Panc1 (cell line): ENCODE results near the gene NEGR1. TPM values are rescaled to one million over a fixed set of nuclear protein-coding genes. Genes with fewer than 3 reads are reported as not detected.

Source experiments
- ATAC-seq: fragments of 200-7000 bp; cut with Tn5 transposase; 2 replicates; pipeline ENCODE4 v1.9.1; 2020; ENCODE audit warnings: mild to moderate bottlenecking, moderate library complexity
- BruUV-seq: library from RNA; stranded (reverse); fragments of 400-500 nt; replicated peaks from 2 replicates; lab custom pipeline; 2021; lab: Mats Ljungman, UMichigan
- CTCF ChIA-PET: fragments of 300-600 bp; sonication (Branson Sonifier 250); formaldehyde crosslinking; loops from one replicate; lab custom pipeline; 2022; ENCODE audit warnings: antibody characterized with exemption; lab: Charles Lee
- POLR2A ChIA-PET: fragments of 300-600 bp; sonication (Branson Sonifier 250); formaldehyde crosslinking; loops from one replicate; lab custom pipeline; 2022; ENCODE audit warnings: antibody characterized with exemption; lab: Charles Lee
- DNase-seq: peaks from one replicate; pipeline ENCODE4 v3.0.0-alpha.2; 2010; ENCODE audit warnings: low read depth, low spot score
- H3K27ac ChIP-seq: 2 replicates; pipeline ENCODE4 v1.5.1; 2011; ENCODE audit warnings: mild to moderate bottlenecking, low read length, inconsistent platforms
- H3K27me3 ChIP-seq: fragments of 200-500 bp; sonication (Bioruptor generic); 2 replicates; pipeline ENCODE4 v1.6.0; 2014; ENCODE audit warnings: low read length, inconsistent platforms; ENCODE audit not compliant: control insufficient read depth, insufficient read depth
- H3K36me3 ChIP-seq: fragments of 200-500 bp; sonication (Bioruptor generic); 2 replicates; pipeline ENCODE4 v1.5.1; 2014; ENCODE audit warnings: inconsistent platforms, mild to moderate bottlenecking, low read length, moderate library complexity; ENCODE audit not compliant: control insufficient read depth, insufficient read depth
- H3K4me1 ChIP-seq: 2 replicates; pipeline ENCODE4 v1.5.1; 2011; ENCODE audit warnings: inconsistent platforms, mild to moderate bottlenecking, low read length, moderate library complexity; ENCODE audit not compliant: control insufficient read depth, insufficient read depth
- H3K4me3 ChIP-seq, 2 experiments: 2 replicates each; pipeline ENCODE4 v1.5.1; 2011 to 2012; ENCODE audit warnings: low read depth in 2 of 2, low read length in 2 of 2, mild to moderate bottlenecking in 2 of 2, inconsistent platforms in 1 of 2, moderate library complexity in 1 of 2
- H3K9me3 ChIP-seq: fragments of 200-500 bp; sonication (Bioruptor generic); 2 replicates; pipeline ENCODE4 v1.5.1; 2014; ENCODE audit warnings: low read depth, mild to moderate bottlenecking, inconsistent platforms, low read length, moderate library complexity; ENCODE audit not compliant: control insufficient read depth, insufficient read depth
- POLR2AphosphoS5 ChIP-seq: IDR thresholded peaks from 2 replicates; pipeline ENCODE4 v1.6.1; 2012; ENCODE audit warnings: mild to moderate bottlenecking, low read depth, low read length, moderate library complexity
- SIN3A ChIP-seq: IDR thresholded peaks from 2 replicates; pipeline ENCODE4 v1.6.1; 2012; ENCODE audit warnings: low read depth, mild to moderate bottlenecking, low read length, moderate library complexity, borderline replicate concordance; ENCODE audit not compliant: insufficient read depth
- TCF7L2 ChIP-seq: IDR thresholded peaks from 2 replicates; pipeline ENCODE4 v1.6.1; 2011; ENCODE audit warnings: mild to moderate bottlenecking, low read depth, low read length, inconsistent platforms
- in situ Hi-C: cut with HindIII; loops from 2 replicates; pipeline ENCODE4 v1.10.0; 2016; ENCODE audit warnings: low sequenced_read_pairs, low pct_unique_long_range_greater_than_20kb
- intact Hi-C: fragments of 100-400 bp; cut with micrococcal nuclease; formaldehyde crosslinking; loops from one replicate; pipeline ENCODE4 v1.10.0; 2022; ENCODE audit not compliant: unreplicated experiment
- total RNA-seq: library from RNA; stranded (reverse); gene quantifications from one replicate; pipeline ENCODE4 v1.2.1, GENCODE V29; 2021; ENCODE audit not compliant: unreplicated experiment
- TF ChIP-seq, protein P1 (sequence below), 2 experiments: IDR thresholded peaks; 2 replicates each; pipeline ENCODE4 v1.6.1; 2011 to 2012; ENCODE audit warnings: low read depth in 2 of 2, control low read depth in 1 of 2, low read length in 1 of 2, mild to moderate bottlenecking in 1 of 2, moderate library complexity in 1 of 2; ENCODE audit not compliant: insufficient read depth in 1 of 2
- TF ChIP-seq, protein P2 (sequence below): fragments of 450-650 bp; IDR thresholded peaks from 2 replicates; pipeline ENCODE4 v1.5.1; 2017; ENCODE audit warnings: mild to moderate bottlenecking

NEGR1 gene
- total RNA-seq, 1 experiment from 2014 or later: 2.7 TPM

DNA sequence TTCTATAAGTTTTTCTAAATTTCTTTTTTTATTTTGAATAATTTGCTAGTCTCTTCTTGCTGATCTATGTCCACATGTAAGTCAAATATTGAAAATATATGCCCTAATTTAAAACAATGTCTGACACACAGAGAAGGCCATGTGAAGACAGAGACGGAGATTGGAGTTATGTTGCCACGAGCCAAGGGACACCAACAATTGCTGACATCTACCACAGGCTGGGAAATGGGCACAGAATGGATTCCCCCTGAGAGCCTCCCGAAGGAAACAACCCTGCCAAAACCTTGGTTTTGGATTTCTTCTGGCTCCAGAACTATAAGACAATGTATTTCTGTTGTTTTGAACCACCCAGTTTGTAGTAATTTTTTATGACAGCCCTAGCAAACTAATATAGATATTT is 716.5 kb downstream of the NEGR1 start:
- Histone ChIP-seq H3K4me1 (no peaks in the 10 kb centered on the region), H3K4me3 (no peak overlapping the region), H3K27ac (no peak overlapping the region), H3K9me3 (no peaks in the 10 kb centered on the region), H3K36me3 (no peaks in the 10 kb centered on the region), H3K27me3 (no peaks in the 10 kb centered on the region)
- TF ChIP-seq SIN3A (no peak), TCF7L2 (no peak), POLR2AphosphoS5 (no peak)
- TF ChIP-seq, protein P1, sequence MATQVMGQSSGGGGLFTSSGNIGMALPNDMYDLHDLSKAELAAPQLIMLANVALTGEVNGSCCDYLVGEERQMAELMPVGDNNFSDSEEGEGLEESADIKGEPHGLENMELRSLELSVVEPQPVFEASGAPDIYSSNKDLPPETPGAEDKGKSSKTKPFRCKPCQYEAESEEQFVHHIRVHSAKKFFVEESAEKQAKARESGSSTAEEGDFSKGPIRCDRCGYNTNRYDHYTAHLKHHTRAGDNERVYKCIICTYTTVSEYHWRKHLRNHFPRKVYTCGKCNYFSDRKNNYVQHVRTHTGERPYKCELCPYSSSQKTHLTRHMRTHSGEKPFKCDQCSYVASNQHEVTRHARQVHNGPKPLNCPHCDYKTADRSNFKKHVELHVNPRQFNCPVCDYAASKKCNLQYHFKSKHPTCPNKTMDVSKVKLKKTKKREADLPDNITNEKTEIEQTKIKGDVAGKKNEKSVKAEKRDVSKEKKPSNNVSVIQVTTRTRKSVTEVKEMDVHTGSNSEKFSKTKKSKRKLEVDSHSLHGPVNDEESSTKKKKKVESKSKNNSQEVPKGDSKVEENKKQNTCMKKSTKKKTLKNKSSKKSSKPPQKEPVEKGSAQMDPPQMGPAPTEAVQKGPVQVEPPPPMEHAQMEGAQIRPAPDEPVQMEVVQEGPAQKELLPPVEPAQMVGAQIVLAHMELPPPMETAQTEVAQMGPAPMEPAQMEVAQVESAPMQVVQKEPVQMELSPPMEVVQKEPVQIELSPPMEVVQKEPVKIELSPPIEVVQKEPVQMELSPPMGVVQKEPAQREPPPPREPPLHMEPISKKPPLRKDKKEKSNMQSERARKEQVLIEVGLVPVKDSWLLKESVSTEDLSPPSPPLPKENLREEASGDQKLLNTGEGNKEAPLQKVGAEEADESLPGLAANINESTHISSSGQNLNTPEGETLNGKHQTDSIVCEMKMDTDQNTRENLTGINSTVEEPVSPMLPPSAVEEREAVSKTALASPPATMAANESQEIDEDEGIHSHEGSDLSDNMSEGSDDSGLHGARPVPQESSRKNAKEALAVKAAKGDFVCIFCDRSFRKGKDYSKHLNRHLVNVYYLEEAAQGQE (IDR thresholded peaks at IDR 0.05; ENCODE audit: insufficient read depth in 1 of 2, low read depth in 2 of 2, low read length in 1 of 2): no peak
- TF ChIP-seq, protein P2, sequence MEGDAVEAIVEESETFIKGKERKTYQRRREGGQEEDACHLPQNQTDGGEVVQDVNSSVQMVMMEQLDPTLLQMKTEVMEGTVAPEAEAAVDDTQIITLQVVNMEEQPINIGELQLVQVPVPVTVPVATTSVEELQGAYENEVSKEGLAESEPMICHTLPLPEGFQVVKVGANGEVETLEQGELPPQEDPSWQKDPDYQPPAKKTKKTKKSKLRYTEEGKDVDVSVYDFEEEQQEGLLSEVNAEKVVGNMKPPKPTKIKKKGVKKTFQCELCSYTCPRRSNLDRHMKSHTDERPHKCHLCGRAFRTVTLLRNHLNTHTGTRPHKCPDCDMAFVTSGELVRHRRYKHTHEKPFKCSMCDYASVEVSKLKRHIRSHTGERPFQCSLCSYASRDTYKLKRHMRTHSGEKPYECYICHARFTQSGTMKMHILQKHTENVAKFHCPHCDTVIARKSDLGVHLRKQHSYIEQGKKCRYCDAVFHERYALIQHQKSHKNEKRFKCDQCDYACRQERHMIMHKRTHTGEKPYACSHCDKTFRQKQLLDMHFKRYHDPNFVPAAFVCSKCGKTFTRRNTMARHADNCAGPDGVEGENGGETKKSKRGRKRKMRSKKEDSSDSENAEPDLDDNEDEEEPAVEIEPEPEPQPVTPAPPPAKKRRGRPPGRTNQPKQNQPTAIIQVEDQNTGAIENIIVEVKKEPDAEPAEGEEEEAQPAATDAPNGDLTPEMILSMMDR: no peak
- ATAC-seq: no peak
- no peak for DNase-seq
- BruUV-seq: no TSS peak
- ChIA-PET POLR2A (no interaction called here), CTCF (no interaction called here)
- intact Hi-C loops: no loop called here
- in situ Hi-C loops: no loop called here

DNA sequence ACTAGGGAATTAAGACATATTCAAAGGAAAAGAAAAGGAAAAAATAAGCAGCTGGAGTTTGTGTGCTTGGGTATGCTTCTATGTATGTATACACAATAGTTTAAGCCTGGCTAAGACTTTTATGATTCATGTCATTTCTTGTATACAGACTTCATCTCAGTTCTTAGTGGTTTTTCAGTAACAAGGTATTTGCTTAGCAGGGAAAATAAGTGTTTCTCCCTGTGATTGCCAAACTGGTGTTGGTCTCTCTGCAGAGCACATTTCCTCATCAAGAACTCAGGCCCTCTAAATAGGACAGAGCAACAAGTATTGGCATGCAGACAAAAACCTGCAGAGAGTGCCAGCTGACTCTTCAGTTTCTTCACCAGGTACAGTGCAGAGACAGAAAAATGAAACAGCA is 717.1 kb downstream of the NEGR1 start:
- Histone ChIP-seq H3K36me3 (no peaks in the 10 kb centered on the region), H3K27ac (no peak overlapping the region), H3K27me3 (no peaks in the 10 kb centered on the region), H3K4me1 (no peaks in the 10 kb centered on the region), H3K4me3 (no peak overlapping the region), H3K9me3 (no peaks in the 10 kb centered on the region)
- POLR2A ChIA-PET: no interaction called here
- CTCF ChIA-PET: no interaction called here
- no TSS peak for BruUV-seq
- in situ Hi-C loops (no loop called here), intact Hi-C loops (no loop called here)
- TF ChIP-seq POLR2AphosphoS5 (no peak), SIN3A (no peak), TCF7L2 (no peak)
- TF ChIP-seq, protein P1 (IDR thresholded peaks at IDR 0.05; ENCODE audit: insufficient read depth in 1 of 2, low read depth in 2 of 2, low read length in 1 of 2): no peak
- TF ChIP-seq, protein P2: no peak
- no peak for DNase-seq
- ATAC-seq: no peak
